Measurements from ENCODE around the gene THPO.

Gene THPO

DNA sequence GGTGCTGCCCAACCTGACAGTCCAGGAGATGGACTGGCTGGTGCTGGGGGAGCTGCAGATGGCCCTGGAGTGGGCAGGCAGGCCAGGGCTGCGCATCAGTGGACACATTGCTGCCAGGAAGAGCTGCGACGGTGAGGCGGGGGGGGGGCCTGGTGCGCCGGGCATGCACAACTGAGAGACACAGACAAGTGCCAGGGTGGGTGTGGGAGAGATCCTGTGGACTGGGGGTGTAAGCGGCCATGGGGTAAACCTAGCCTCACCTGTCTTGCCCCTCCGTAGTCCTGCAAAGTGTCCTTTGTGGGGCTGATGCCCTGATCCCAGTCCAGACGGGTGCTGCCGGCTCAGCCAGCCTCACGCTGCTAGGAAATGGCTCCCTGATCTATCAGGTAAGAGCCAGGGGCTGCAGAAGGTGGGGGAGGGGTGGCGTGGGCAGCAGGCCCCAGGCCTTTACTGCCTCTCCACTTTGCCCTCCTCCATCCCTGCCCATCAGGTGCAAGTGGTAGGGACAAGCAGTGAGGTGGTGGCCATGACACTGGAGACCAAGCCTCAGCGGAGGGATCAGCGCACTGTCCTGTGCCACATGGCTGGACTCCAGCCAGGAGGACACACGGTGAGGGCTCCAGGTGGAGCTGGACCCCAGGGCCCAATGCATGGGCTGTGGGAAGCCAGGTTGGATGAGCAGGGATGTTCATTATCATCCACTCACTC, 5.2 kb upstream of the THPO start:
- H3K9ac ChIP-seq (ENCODE audit: low read length): no peak overlapping the region
- no peaks in the 10 kb centered on the region for H3K9me3 ChIP-seq (ENCODE audit: control insufficient read depth, low read depth, low read length)
- peaks cover 10% of the 10 kb centered on the region for H3K4me1 ChIP-seq (ENCODE audit: control insufficient read depth, low read depth, low read length)
- peaks cover 42% of the 10 kb centered on the region for H3K27me3 ChIP-seq (ENCODE audit: control insufficient read depth, insufficient read depth, low read length)
- no peak overlapping the region for H3K27ac ChIP-seq (ENCODE audit: low read length)
- H3K4me3 ChIP-seq (ENCODE audit: low read length): no peak overlapping the region
- H3K36me3 ChIP-seq (ENCODE audit: control insufficient read depth, low read depth, low read length): no peaks in the 10 kb centered on the region

DNA sequence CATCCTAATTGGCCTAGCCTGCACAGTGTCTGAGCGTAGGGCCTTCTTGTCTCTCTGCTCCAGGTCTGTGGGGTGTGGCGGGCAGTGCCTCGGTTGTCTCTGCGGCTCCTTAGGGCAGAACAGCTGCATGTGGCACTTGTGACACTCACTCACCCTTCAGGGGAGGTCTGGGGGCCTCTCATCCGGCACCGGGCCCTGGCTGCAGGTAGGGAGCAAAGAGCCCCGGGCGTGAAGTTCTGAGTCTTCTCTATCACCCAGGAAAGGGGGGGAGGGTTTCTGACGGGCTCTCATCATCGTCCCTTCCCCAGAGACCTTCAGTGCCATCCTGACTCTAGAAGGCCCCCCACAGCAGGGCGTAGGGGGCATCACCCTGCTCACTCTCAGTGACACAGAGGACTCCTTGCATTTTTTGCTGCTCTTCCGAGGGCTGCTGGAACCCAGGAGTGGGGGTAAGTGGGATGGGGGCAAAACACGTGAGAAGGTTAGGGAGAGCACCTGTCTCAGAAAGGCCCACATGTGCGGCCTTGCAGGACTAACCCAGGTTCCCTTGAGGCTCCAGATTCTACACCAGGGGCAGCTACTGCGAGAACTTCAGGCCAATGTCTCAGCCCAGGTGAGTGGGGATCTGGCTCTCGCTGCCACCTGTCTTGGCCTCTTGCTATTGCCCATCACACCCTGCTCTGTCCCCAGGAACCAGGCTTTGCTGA, 4.5 kb upstream of the THPO start:
- no peaks in the 10 kb centered on the region for H3K36me3 ChIP-seq (ENCODE audit: control insufficient read depth, low read depth, low read length)
- peaks cover 49% of the 10 kb centered on the region for H3K27me3 ChIP-seq (ENCODE audit: control insufficient read depth, insufficient read depth, low read length)
- H3K9ac ChIP-seq (ENCODE audit: low read length): no peak overlapping the region
- H3K27ac ChIP-seq (ENCODE audit: low read length): no peak overlapping the region
- no peak overlapping the region for H3K4me3 ChIP-seq (ENCODE audit: low read length)
- peaks cover 17% of the 10 kb centered on the region for H3K4me1 ChIP-seq (ENCODE audit: control insufficient read depth, low read depth, low read length)
- no peaks in the 10 kb centered on the region for H3K9me3 ChIP-seq (ENCODE audit: control insufficient read depth, low read depth, low read length)

DNA sequence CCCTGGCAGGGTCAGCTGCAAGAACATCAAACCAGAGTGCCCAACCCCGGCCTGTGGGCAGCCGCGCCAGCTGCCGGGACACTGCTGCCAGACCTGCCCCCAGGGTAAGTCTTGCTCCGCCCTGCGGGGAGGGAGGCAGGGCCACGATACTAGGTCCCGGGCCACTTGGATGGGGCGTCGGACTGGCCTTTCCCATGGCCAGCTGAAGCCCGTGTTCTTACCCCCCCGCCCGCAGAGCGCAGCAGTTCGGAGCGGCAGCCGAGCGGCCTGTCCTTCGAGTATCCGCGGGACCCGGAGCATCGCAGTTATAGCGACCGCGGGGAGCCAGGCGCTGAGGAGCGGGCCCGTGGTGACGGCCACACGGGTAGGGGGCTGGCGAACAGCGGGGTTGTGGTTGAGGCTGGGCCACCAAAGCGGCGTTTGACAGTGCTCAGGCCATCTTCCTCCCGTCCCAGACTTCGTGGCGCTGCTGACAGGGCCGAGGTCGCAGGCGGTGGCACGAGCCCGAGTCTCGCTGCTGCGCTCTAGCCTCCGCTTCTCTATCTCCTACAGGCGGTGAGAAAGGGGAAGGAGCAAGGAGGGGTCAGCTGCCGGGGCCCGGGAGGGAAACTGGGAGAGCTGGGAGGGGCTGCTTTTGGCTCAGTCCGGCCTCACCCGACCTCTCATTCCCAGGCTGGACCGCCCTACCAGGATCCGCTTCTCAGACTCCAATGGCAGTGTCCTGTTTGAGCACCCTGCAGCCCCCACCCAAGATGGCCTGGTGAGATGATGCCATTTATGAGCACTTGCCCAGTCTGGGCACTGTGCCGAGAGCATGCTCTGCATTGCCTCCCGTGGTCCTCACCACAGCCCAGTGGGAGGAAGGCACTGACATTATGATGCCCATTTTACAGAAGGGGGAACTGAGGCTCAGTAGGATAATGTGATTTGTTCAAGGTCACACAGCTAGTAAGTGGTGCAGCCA, 3.5 kb upstream of the THPO start:
- H3K9me3 ChIP-seq (ENCODE audit: control insufficient read depth, low read depth, low read length): no peaks in the 10 kb centered on the region
- H3K4me1 ChIP-seq (ENCODE audit: control insufficient read depth, low read depth, low read length): peaks cover 20% of the 10 kb centered on the region
- peak overlapping the region; percentile 49 for H3K4me3 ChIP-seq (ENCODE audit: low read length)
- peaks cover 49% of the 10 kb centered on the region for H3K27me3 ChIP-seq (ENCODE audit: control insufficient read depth, insufficient read depth, low read length)
- H3K27ac ChIP-seq (ENCODE audit: low read length): no peak overlapping the region
- no peaks in the 10 kb centered on the region for H3K36me3 ChIP-seq (ENCODE audit: control insufficient read depth, low read depth, low read length)
- H3K9ac ChIP-seq (ENCODE audit: low read length): no peak overlapping the region

DNA sequence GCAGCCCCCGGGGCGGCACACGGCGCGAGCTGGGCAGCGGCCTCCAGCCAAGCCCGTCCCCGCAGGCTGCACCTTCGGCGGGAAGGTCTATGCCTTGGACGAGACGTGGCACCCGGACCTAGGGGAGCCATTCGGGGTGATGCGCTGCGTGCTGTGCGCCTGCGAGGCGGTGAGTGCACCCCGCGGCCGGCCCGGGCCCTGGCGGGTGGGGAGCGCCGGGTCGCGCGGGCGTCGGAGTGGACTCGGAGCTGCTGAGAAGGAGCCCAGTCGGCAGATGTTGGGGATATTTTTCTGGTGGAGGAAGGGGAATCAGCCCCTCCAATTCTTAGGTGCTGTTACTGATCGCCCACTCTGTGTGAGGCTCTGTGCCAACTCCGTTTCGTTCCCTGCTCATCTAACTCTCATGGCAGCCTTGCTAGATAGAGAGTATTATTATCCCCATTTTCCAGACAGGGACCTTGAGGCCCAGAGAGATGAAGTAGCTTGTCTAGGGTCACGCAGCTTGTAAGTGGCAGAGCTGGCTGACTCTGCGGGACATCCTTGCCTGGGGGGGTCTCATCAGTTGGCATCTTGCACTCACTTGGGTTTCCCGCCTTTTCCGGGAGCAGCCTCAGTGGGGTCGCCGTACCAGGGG, 2.7 kb upstream of the THPO start:
- Histone ChIP-seq H3K4me3 (ENCODE audit: low read length) (peak overlapping the region; percentile 49), H3K27ac (ENCODE audit: low read length) (no peak overlapping the region), H3K9ac (ENCODE audit: low read length) (no peak overlapping the region)

DNA sequence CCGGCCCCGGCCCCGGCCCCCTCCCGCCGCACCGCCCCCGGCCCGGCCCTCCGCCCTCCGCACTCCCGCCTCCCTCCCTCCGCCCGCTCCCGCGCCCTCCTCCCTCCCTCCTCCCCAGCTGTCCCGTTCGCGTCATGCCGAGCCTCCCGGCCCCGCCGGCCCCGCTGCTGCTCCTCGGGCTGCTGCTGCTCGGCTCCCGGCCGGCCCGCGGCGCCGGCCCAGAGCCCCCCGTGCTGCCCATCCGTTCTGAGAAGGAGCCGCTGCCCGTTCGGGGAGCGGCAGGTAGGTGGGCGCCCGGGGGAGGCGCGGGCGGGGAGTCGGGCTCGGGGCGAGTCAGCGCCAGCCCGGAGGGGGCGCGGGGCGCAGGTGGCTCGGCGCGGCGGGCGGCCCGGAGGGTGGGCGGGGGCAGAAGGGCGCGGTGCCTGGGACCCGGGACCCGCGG, 2.2 kb upstream of the THPO start:
- Histone ChIP-seq H3K9me3 (ENCODE audit: control insufficient read depth, low read depth, low read length) (no peaks in the 10 kb centered on the region), H3K27ac (ENCODE audit: low read length) (no peak overlapping the region), H3K27me3 (ENCODE audit: control insufficient read depth, insufficient read depth, low read length) (peaks cover 49% of the 10 kb centered on the region), H3K4me3 (ENCODE audit: low read length) (peak overlapping the region; percentile 49), H3K9ac (ENCODE audit: low read length) (no peak overlapping the region), H3K4me1 (ENCODE audit: control insufficient read depth, low read depth, low read length) (peaks cover 20% of the 10 kb centered on the region), H3K36me3 (ENCODE audit: control insufficient read depth, low read depth, low read length) (no peaks in the 10 kb centered on the region)

More for the DNA sequence above, 2.7 kb upstream of the THPO start:
- Histone ChIP-seq H3K4me1 (ENCODE audit: control insufficient read depth, low read depth, low read length) (peaks cover 20% of the 10 kb centered on the region), H3K36me3 (ENCODE audit: control insufficient read depth, low read depth, low read length) (no peaks in the 10 kb centered on the region), H3K27me3 (ENCODE audit: control insufficient read depth, insufficient read depth, low read length) (peaks cover 49% of the 10 kb centered on the region), H3K9me3 (ENCODE audit: control insufficient read depth, low read depth, low read length) (no peaks in the 10 kb centered on the region)

DNA sequence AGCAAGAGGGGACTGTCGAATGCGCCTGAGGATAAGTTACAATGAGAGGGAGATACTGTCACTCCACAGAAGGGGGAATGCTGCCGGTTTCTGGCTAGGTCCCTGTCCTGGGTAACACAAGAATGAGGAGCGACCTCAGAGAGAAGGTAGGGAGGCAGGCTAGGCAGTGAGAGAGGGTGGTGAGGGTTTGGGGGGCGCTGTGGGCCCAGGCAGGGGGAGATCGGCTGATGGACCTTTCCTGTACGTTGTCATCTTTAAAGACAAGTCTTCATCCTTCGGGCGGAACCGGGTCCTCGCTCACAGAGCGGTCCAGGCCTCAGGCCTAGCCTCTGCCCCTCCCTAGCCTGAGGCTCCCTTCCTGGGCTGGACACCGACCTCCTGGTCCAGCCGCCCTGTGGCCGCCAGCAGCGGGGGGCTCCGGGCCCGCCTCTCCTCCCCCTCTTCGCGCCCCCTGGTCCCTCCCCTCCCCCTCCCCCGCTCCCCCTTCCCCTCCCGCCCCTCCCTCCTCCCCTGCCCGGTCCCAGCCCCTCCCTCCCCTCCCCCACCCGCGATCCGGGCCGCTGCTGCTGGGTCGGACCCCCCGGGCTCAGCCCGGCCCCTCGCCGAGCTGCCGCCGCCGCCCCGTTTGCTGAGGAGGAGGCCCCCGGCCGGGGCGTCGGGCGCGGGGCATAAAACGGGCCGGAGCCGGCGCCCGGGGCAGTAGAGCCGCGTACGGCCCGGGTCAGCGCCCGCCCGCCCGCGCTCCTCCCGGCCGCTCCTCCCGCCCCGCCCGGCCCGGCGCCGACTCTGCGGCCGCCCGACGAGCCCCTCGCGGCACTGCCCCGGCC, 1.6 kb upstream of the THPO start, which contains the start of gene CHRD:
TSS of gene CHRD (plus strand) at position 697 of the 827 bp plus-strand sequence. CDS start 265 bp downstream, outside the sequence.
- peaks cover 49% of the 10 kb centered on the region for H3K27me3 ChIP-seq (ENCODE audit: control insufficient read depth, insufficient read depth, low read length)
- no peak within 1 kb of the TSS for H3K27ac ChIP-seq (ENCODE audit: low read length)
- no peak within 1 kb of the TSS for H3K9ac ChIP-seq (ENCODE audit: low read length)
- no peaks in the 10 kb centered on the region for H3K36me3 ChIP-seq (ENCODE audit: control insufficient read depth, low read depth, low read length)
- H3K9me3 ChIP-seq (ENCODE audit: control insufficient read depth, low read depth, low read length): no peaks in the 10 kb centered on the region
- H3K4me1 ChIP-seq (ENCODE audit: control insufficient read depth, low read depth, low read length): peaks cover 20% of the 10 kb centered on the region
- H3K4me3 ChIP-seq (ENCODE audit: low read length): peak within 1 kb of the TSS; percentile 49

DNA sequence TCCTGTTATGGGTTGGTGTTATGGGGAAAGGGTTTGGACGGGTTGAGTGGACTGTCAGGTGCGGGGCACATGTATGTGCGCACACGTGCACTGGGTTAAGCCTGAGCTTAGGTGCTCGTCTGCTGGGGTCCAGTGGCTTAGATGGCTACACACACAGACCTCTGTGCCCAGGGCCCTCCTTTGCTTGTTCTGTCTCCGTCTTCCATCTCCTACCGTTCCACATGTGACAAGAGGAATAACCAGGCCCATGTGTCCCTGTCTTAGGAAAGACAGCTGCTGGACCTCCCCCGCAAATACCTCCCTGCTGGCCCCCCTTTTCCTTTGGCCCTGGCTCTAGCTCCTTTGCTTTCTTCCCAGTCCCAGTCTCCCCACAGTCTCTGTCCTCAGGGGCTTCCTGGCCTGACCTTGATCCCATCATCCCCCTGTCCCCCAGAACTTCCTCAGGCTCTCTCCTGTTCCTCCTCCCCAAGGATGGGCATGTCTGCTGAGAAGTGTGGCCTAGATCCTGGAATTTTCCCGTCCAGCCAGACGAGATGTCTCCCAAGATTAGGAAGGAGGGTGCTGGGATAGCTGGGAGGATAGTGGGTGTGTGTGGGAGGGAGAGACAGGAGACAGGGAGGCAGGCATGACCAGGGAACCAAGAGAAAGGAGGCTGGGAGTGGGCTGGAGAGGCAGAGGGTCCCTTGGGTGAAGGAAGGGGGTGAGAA, 797 bp upstream of the THPO start:
- Histone ChIP-seq H3K9me3 (ENCODE audit: control insufficient read depth, low read depth, low read length) (no peaks in the 10 kb centered on the region), H3K9ac (ENCODE audit: low read length) (no peak overlapping the region), H3K27ac (ENCODE audit: low read length) (no peak overlapping the region), H3K27me3 (ENCODE audit: control insufficient read depth, insufficient read depth, low read length) (peaks cover 49% of the 10 kb centered on the region), H3K4me1 (ENCODE audit: control insufficient read depth, low read depth, low read length) (peaks cover 20% of the 10 kb centered on the region), H3K36me3 (ENCODE audit: control insufficient read depth, low read depth, low read length) (no peaks in the 10 kb centered on the region), H3K4me3 (ENCODE audit: low read length) (peak overlapping the region; percentile 11)

DNA sequence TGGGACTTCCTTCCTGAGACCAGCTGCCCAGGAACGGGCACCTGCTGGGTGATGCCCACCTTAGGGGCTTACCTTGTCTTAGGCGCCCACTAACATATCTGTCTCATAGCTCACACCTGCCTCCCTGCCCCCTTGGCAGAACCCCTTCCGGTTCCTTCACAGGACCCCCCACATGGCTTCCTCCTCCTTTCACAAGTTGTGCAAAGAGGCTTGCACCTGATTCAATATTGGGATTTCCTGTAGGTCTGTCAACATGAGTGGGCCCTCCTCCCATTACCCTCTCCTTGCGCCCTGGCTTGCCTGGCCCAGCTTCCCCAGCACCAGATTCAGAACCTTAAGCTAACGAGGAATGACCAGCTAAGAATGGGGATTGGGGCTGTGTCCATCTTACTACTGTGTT, 633 bp downstream of the THPO start:
- Histone ChIP-seq H3K9me3 (ENCODE audit: control insufficient read depth, low read depth, low read length) (no peaks in the 10 kb centered on the region), H3K27me3 (ENCODE audit: control insufficient read depth, insufficient read depth, low read length) (peaks cover 40% of the 10 kb centered on the region), H3K4me3 (ENCODE audit: low read length) (no peak overlapping the region), H3K9ac (ENCODE audit: low read length) (no peak overlapping the region), H3K4me1 (ENCODE audit: control insufficient read depth, low read depth, low read length) (peaks cover 20% of the 10 kb centered on the region), H3K36me3 (ENCODE audit: control insufficient read depth, low read depth, low read length) (no peaks in the 10 kb centered on the region), H3K27ac (ENCODE audit: low read length) (no peak overlapping the region)

DNA sequence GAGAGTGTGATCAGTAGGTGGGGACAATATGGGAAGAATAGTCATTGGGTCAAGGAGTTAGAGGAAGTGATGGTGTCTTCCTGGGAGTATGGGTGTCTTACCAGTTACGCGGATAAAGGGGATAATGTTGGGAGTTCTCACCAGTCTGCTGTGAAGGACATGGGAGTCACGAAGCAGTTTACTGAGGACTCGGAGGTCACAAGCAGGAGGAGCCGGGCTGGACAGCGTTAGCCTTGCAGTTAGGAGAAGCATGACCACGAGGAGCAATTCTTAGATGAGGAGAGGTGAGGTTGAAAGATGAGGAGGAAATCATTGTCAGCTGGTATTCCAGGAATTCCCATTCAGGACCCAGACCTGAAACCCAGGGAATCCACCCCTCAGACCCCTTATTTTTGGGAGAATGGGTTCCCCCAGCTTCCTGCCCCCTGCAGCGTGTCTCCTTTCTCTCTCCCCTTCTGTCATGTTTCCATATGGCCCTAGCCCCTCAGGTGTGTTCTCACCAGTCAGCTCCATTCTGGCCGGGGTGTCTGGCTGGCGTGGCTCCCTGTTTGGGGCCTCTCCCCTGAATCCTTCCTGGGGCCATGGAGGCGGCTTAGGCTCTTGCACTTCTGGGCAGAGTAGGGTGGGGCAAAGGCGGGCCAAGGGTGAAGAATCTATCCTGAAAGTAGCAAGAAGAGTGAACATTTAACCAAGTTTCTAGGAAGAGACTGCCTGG, 2.1 kb downstream of the THPO start:
- Histone ChIP-seq H3K27ac (ENCODE audit: low read length) (no peak overlapping the region), H3K4me3 (ENCODE audit: low read length) (no peak overlapping the region), H3K36me3 (ENCODE audit: control insufficient read depth, low read depth, low read length) (no peaks in the 10 kb centered on the region)

More for the DNA sequence above, 2.1 kb downstream of the THPO start:
- no peak overlapping the region for H3K9ac ChIP-seq (ENCODE audit: low read length)
- H3K4me1 ChIP-seq (ENCODE audit: control insufficient read depth, low read depth, low read length): peaks cover 32% of the 10 kb centered on the region
- H3K27me3 ChIP-seq (ENCODE audit: control insufficient read depth, insufficient read depth, low read length): peaks cover 26% of the 10 kb centered on the region
- no peaks in the 10 kb centered on the region for H3K9me3 ChIP-seq (ENCODE audit: control insufficient read depth, low read depth, low read length)
